Suppressor macrophage treated with lipopolysaccharide for 1 hour (primary cell): ENCODE results near the gene MCC.

Source experiments
- DNase-seq, 3 donors: peaks; one replicate each; pipeline ENCODE4 v3.0.0-alpha.2; 2020 to 2022

MCC gene

GRCh38 chr5:113487781-113488644, at the start of gene MCC:
MCC (minus strand) TSS chr5:113488453.
- DNase-seq: peak; percentile 45 to 66 (median 52)

DNA sequence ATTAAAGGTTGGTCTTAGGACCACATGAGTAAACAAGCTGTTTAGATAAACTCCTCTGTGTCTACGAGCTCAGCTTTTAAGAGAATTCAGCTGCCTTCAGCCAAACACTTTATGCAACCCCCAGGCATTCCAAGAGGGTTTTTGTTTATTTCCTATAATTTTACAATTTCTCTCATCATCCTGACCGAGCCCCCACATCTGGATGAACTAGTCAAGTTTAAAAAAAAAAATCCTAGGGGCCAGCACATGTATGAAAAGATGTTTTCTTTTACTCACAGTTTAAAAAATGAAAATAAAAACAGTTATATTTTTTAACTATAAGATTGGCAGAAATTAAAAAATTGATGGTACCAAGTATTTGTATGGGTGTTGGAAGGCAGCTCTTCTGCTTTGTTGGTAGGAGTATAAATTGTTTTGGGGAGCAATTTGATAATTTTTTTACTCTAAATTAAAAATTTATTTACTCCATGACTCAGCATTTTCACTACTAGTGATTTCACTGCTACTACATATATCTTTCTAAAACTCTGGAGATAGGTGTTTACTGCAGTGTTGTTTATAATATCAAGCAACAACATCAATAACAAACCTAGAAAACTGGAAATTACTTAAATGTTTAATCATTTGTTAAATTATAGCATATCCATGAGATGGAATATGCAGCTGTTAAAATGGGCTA, 43.4 kb upstream of the MCC start:
- DNase-seq: no peak

DNA sequence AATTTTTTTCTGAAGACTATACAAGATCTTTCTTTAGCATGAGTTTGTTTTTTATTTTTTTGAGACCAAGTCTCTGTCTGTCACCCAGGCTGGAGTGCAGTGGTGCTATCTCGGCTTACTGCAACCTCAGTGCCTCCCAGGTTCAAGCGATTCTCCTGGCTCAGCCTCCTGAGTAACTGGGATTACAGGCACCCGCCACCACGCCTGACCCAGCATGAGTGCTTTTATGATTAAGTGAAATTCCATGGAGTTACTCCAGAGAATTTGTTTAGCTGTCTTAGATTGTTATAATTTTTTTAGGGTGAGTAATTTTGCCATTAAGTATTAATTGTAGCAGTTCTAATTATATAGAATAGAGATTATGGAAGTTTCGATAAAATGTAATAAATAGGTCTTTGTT, 39.5 kb upstream of the MCC start:
- DNase-seq: no peak

DNA sequence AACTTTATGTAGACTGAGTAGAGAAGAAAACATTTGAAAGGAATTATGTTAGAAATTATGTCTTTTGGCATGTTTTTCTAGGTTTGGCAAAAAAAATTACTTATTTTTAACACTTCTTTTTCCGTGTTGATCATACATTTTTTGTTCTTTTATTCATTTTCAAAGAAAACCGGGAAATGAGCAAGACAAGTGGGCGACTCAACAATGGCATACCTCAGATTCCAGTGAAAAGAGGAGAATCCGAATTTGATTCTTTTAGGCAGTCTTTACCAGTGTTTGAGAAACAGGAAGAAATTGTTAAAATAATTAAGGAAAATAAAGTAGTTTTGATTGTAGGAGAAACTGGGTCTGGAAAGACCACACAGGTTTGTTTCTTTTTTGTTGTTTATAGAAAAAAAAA, 38.2 kb upstream of the MCC start:
- DNase-seq: no peak

GRCh38 chr5:113524927-113525326, 36.7 kb upstream of the MCC start:
- peak; percentile 62 to 89 (median 83) for DNase-seq

DNA sequence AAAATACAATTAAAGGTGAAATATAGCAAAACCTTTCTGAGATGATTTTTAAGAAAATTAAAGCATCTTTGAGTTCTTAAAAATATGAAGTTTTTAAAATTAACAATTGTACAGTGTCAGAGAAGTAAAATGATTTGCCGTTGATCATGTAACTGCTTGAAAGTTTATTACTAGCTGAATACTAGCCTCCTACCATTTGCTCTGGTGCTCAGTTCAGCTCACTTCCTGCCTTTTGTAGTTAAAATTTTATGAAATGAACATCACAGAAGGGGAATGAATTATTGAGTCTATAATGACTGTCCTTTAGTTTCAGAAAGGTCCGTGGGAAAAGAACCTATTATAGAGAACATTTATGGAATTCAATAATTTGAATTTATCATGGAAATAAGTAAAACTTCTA, 34.9 kb upstream of the MCC start:
- no peak for DNase-seq

DNA sequence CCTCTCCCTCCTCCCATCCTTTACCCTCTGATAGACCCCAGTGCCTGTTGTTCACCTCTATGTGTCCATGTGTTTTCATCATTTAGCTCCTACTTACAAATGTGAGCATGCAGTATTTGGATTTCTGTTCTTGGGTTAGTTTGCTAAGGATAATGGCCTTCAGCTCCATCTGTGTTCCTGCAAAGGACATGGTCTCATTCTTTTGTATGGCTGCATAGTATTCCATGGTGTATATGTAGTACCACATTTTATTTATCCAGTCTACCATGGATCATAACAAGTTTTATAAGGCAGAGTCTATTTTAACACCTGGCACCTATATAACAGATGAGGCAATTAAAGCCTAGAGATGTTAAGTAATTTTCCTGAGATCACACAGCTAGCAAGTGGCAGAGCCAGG, 32.6 kb upstream of the MCC start:
- DNase-seq: no peak

GRCh38 chr5:113520429-113520828, 32.2 kb upstream of the MCC start:
- DNase-seq: no peak

DNA sequence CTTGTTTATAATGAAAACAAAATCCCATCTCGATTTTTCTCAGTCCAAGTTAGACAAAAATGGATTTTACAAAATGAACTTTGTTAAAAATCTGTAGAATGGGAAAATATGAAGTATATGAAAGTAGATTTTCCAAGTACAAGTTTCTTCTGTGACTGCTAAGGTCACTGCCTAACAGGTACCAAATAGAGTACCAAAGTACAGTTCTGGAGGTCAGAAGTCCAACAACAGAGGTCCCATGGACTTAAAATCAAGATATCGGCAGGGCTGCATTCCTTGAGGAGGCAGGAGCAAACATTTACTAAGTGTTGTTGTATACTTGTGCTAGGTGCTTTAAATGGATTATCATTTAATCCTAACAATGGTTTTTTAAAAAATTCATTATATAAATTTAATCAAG, 31.2 kb upstream of the MCC start:
- no peak for DNase-seq

DNA sequence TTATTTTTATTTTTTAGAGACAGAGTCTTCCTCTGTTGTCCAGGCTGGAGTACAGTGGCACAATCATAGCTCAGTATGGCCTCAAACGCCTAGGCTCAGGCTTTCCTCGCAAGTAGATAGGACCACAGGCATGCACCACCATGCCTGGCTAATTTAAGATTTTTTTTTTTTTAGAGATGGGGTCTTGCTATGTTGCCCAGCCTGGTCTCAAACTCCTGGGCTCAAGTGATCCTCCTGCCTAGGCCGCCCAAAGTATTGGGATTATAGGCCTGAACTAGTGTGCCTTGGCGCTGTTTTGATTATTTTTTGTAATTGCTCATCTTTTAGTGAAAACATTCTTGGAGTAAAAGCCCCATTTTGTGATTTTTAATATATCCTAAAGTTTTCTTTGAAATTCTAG, 30.6 kb upstream of the MCC start:
- DNase-seq: no peak

DNA sequence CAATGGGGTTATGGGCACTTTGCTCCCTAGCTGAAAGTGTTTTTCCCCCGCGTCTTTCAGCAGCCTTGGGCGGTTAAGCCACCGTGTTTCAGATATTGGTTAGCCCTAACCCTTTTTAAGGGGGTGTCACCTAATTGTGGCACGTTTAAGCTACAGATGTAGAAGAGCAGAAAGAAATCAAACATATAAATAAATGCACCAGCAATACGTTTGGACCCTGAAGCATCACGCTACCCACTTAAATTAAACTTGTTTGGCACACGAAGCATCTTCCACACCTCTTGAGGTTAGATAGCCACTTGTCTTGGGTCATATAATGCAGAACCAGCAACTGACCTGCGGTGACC, 26.0 kb upstream of the MCC start:
- peak in 1 of 3 donors; percentile 24 for DNase-seq

DNA sequence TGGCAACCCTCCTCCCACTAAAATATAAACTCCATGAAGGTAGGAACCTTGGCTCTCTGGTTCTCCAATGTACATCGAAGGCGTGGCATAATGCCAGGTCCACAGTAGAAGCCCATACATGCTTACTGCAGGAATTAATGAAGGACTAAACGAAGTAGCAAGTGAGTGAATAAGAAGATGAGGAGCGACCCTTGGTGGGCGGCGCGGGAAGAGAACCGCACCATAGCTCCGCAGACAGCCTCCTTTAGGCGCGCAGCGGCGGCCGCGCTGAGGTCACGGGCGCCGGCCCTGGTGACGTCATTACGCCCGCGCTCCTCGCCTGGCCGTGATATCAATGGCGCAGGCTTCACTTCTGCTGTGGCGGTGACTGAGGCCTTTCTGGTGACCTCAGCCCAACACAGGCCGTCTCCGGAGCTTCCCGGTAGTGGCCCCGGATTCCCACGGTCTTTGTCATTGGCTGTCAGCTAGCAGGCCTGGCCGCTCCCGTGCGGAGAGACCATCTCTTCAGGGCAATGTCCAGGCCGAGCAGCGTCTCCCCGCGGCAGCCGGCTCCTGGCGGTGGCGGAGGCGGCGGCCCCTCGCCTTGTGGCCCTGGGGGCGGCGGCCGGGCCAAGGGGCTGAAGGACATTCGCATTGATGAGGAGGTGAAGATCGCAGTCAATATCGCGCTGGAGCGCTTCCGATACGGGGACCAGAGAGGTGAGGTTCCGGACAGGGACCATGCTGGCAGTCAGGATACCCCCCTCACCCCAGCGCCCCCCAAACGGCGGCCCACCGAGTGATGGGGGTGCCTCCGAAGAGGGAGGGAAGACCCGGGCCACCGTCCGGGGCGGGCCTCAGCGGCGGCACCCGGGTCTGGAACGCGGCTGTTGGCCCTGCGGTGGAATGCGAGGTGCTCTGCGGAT, 25.4 kb upstream of the MCC start, which contains the start of gene YTHDC2:
YTHDC2 (plus strand) TSS at position 311 of the 905 bp plus-strand sequence; CDS start at position 513, 202 bp downstream.
- peak; percentile 97 to 99 (median 98) for DNase-seq

GRCh38 chr5:113512341-113512740, 24.1 kb upstream of the MCC start:
- DNase-seq: no peak

DNA sequence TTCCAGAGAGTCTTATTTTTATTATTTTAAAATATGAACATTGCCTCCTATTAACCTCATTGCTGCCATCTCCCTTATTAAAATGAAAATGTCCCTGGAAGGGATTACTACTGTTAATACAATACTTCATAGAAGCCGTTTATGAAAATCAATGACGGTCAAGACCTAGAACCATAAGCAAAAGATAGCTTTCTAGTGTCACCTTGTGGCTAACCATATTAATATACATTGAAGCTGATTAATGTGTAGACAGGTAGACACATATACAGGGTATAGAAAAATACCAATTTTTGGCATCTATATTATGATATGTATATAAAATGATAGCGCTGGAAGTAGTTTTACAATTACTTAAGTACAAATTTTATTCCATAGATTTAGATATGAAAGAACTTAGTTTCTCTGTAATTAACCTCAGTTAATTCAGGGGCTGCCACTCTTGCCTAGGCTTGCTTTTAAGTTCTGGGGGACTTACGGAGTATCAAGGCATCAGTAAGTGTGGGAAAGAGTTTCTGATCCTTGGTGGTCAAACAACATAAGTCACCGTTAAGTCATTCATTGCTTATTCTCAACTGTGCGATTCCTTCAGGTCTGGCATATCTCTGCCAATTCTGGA, 22.7 kb upstream of the MCC start:
- DNase-seq: peak; percentile 46 to 75 (median 63)

- DNase-seq: peak in 2 of 3 donors; percentile 25 to 27
These were observed 20.5 kb upstream of the MCC start for GRCh38 chr5:113508756-113509155.

DNA sequence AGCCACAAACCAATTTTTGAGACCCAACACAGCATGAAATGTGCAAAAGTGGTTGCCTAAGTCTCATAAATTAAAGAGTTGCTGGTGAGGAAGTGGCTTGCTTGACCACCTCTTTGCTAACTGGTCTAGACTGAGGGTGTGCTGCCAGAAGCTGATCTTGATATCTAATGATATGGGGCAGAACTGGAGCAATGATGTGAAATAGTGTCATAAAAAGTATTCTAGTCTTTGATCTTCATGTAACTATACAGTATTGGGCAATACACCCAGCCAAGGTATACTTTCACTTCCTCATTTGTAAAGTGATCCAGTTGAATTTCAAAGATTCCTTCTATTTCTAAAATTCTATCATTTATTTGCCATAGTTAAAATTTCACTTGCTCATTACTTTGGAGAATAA, 19.3 kb upstream of the MCC start:
- DNase-seq: no peak

- DNase-seq: no peak
These were observed 16.9 kb upstream of the MCC start for GRCh38 chr5:113505181-113505580.

DNA sequence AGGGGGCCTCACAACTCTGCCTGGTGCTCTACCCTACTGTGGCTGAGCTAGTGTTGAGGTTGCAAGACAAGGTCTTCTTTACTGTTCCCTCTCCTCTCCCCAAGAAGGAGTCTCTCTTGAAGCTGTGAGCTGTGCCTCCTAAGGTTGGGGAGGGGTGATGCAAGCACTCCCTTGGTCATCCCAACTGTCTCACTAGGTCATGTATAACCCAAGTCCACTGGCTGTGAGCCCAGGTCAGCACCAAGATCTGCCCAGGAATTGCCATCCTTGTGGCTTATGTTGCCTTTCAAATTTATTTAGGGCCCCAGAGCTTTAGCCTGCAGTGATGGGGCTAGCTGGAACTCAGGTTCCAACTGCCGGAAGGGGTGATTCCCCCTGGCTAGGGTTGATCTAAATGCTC, 14.9 kb upstream of the MCC start:
- DNase-seq: no peak

DNA sequence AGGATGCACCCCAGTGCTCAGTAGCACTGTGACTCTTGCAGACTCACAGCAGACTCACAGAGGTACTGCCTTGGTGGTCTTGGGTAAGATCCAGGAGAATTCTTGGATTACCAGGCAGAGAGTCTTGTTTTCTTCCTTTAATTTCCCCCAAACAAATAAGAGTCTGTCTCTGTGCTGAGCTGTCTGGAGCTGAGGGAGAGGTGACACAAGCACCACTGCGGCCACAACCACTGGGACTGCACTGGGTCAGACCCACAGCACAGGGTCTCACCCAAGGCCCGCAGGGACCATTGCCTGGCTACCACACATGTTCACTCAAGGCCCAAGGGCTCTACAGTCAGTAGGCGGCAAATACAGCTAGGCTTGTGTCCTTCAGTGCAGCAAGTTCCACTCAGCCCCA, 13.8 kb upstream of the MCC start:
- no peak for DNase-seq

- DNase-seq: peak in 1 of 3 donors; percentile 30
These were observed 7.2 kb upstream of the MCC start for GRCh38 chr5:113495422-113495841.

DNA sequence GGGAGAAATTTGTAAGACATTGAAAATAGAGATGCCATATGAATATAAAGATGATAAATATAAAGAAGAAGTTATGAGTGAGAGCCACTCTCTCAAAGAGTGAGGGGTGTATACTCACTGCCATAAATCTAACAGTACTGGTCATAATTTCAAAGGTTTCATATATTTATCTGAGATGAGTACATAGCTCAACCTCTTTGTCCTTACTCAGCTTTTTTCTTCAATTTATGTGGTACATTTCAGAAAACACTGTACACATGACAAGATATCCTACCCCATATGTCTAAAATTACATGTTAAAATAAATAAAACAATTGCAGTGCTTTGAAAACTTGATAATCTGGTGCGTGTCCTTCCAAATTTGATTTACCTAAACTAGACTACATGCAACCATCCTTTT, 5.2 kb upstream of the MCC start:
- DNase-seq: no peak

DNA sequence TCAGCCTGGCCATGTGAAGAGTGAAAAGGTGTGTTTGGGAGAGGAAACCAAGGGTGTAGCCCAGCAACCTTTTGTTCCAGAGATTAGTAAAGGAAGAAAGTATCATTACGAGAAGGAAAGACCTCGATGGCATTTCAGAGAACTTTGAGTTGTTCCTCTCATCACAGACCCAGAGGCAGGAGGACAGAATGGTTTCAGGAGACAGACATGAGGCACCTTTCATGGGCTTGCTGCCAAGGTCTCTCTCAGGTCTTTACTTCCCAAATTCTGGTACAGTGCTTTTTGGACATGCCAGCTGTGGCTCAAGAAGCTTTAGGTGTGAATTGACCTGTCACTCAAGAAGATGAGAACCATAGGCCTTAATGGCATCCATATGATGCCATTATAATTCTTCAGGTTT, 2.8 kb upstream of the MCC start:
- DNase-seq: no peak

- no peak for DNase-seq
These were observed 2.1 kb upstream of the MCC start for GRCh38 chr5:113490317-113490716.
